Right ventricle myocardium inferior (tissue), 1 donor: Measurements from ENCODE around the gene APLP1. TPM values are rescaled to one million over a fixed set of nuclear protein-coding genes. Genes with fewer than 3 reads are reported as not detected.

Experiments used
- ATAC-seq: fragments of 200-7000 bp; cut with Tn5 transposase; one replicate; pipeline ENCODE4 v1.9.1; 2020; ENCODE audit warnings: mild to moderate bottlenecking, moderate library complexity
- DNase-seq: peaks from one replicate; pipeline ENCODE4 v3.0.0; 2021; ENCODE audit errors: missing footprints
- intact Hi-C: fragments of 100-400 bp; cut with DNase I; formaldehyde crosslinking; loops from one replicate; pipeline ENCODE4 v1.11.0; 2022
- total RNA-seq: library from RNA; stranded (reverse); fragmentation: NEBNext Ultra II Directional; extraction: Animal tissue kit (Norgen Biotek cat#: 25700); gene quantifications from one replicate; pipeline ENCODE4 v1.2.1, GENCODE V29; 2021
- donor health status: DM: no; HTN: yes; CAD: no; lungs with severe emphysema.

The APLP1 gene
- total RNA-seq, 1 donor from 2014 or later = 20.5 TPM

GRCh38 chr19:35921012-35921411 lies 52.6 kb downstream of the APLP1 start:
- DNase-seq (no peak), ATAC-seq (no peak)
- intact Hi-C loops = no loop called here

GRCh38 chr19:35925501-35925900 lies 57.1 kb downstream of the APLP1 start:
- ATAC-seq = no peak
- no peak for DNase-seq
- intact Hi-C loops = no loop called here

- no peak for DNase-seq
- intact Hi-C loops = no loop called here
- no peak for ATAC-seq
Observed at GRCh38 chr19:35928507-35928906, 60.1 kb downstream of the APLP1 start.

Other genes with a start within 250 kb of the APLP1 start
- 51.5 TPM for gene RBM42, start 239.5 kb upstream of the APLP1 start, total RNA-seq
- 0.68 TPM for gene ETV2, start 226.8 kb upstream of the APLP1 start, total RNA-seq
- 1,537 TPM for gene COX6B1, start 220.3 kb upstream of the APLP1 start, total RNA-seq
- not detected for gene UPK1A, start 202.1 kb upstream of the APLP1 start, total RNA-seq
- not detected for gene ZBTB32, start 164.0 kb upstream of the APLP1 start, total RNA-seq
- 12.7 TPM for gene KMT2B, start 150.6 kb upstream of the APLP1 start, total RNA-seq
- gene IGFLR1, start 126.1 kb upstream of the APLP1 start, total RNA-seq = 5.1 TPM
- gene U2AF1L4, start 123.2 kb upstream of the APLP1 start, total RNA-seq = 19.5 TPM
- gene PSENEN, start 122.9 kb upstream of the APLP1 start, total RNA-seq = 44.7 TPM
- gene LIN37, start 120.0 kb upstream of the APLP1 start, total RNA-seq = 8.2 TPM
- 662 TPM for gene HSPB6, start 111.5 kb upstream of the APLP1 start, total RNA-seq
- gene PROSER3, start 110.4 kb upstream of the APLP1 start, total RNA-seq = 5.1 TPM
- gene ARHGAP33, start 93.0 kb upstream of the APLP1 start, total RNA-seq = 4.2 TPM
- not detected for gene PRODH2, start 55.7 kb upstream of the APLP1 start, total RNA-seq
- gene NPHS1, start 16.1 kb upstream of the APLP1 start, total RNA-seq = not detected
- gene KIRREL2, start 11.7 kb upstream of the APLP1 start, total RNA-seq = not detected
- 2.1 TPM for gene NFKBID, start 32.0 kb downstream of the APLP1 start, total RNA-seq
- 6.3 TPM for gene HCST, start 34.0 kb downstream of the APLP1 start, total RNA-seq
- 34.5 TPM for gene TYROBP, start 39.7 kb downstream of the APLP1 start, total RNA-seq
- gene LRFN3, start 67.8 kb downstream of the APLP1 start, total RNA-seq = 8.4 TPM
- 9.7 TPM for gene SDHAF1, start 126.6 kb downstream of the APLP1 start, total RNA-seq
- gene SYNE4, start 140.2 kb downstream of the APLP1 start, total RNA-seq = 0.35 TPM
- 12.1 TPM for gene ALKBH6, start 145.6 kb downstream of the APLP1 start, total RNA-seq
- 3.6 TPM for gene CLIP3, start 164.3 kb downstream of the APLP1 start, total RNA-seq
- gene THAP8, start 185.7 kb downstream of the APLP1 start, total RNA-seq = 4.1 TPM
- 25.5 TPM for gene WDR62, start 186.3 kb downstream of the APLP1 start, total RNA-seq
- not detected for gene OVOL3, start 242.6 kb downstream of the APLP1 start, total RNA-seq
- 145 TPM for gene POLR2I, start 246.3 kb downstream of the APLP1 start, total RNA-seq
- 114 TPM for gene TBCB, start 246.9 kb downstream of the APLP1 start, total RNA-seq